MCF 10A (cell line): Measurements from ENCODE around the gene OBSCN. TPM values are rescaled to one million over a fixed set of nuclear protein-coding genes. Genes with fewer than 3 reads are reported as not detected.

Experiments used
- BruUV-seq: library from RNA; stranded (reverse); fragments of 400-500 nt; replicated peaks from 2 replicates; lab custom pipeline; 2021; lab: Mats Ljungman, UMichigan
- CTCF ChIA-PET: fragments of 300-600 bp; sonication (Branson Sonifier 250); formaldehyde crosslinking; extraction: SDS; loops from one replicate; lab custom pipeline; 2021; ENCODE audit warnings: antibody characterized with exemption, inconsistent platforms; lab: Yijun Ruan, JAX
- POLR2A ChIA-PET: fragments of 300-600, 350-650 bp; sonication (Branson Sonifier 250); formaldehyde crosslinking; extraction: SDS; loops from one replicate; lab custom pipeline; 2020; ENCODE audit warnings: antibody characterized with exemption, inconsistent platforms; lab: Yijun Ruan, JAX
- DNase-seq: peaks from one replicate; pipeline ENCODE4 v3.0.0-alpha.2; 2018; ENCODE audit not compliant: unreplicated experiment
- H3K27ac Mint-ChIP-seq: one replicate; pipeline ENCODE4 v1.8.0; 2022; ENCODE audit warnings: mild to moderate bottlenecking, low read depth, mixed read lengths; ENCODE audit not compliant: unreplicated experiment
- H3K27me3 Mint-ChIP-seq: one replicate; pipeline ENCODE4 v1.8.0; 2022; ENCODE audit warnings: mixed read lengths; ENCODE audit not compliant: insufficient read depth, unreplicated experiment
- H3K36me3 Mint-ChIP-seq: one replicate; pipeline ENCODE4 v1.8.0; 2022; ENCODE audit warnings: mild to moderate bottlenecking, moderate library complexity, mixed read lengths; ENCODE audit not compliant: insufficient read depth, unreplicated experiment
- H3K4me1 Mint-ChIP-seq: one replicate; pipeline ENCODE4 v1.8.0; 2022; ENCODE audit warnings: mixed read lengths; ENCODE audit not compliant: insufficient read depth, unreplicated experiment
- H3K4me3 Mint-ChIP-seq: one replicate; pipeline ENCODE4 v1.8.0; 2022; ENCODE audit warnings: mild to moderate bottlenecking, moderate library complexity, mixed read lengths; ENCODE audit not compliant: unreplicated experiment
- H3K9me3 Mint-ChIP-seq: one replicate; pipeline ENCODE4 v1.8.0; 2022; ENCODE audit warnings: mixed read lengths; ENCODE audit not compliant: unreplicated experiment
- CTCF ChIP-seq: fragments of 200-600 bp; IDR thresholded peaks from one replicate; pipeline ENCODE4 v1.8.0; 2022; ENCODE audit warnings: antibody characterized with exemption, mild to moderate bottlenecking; ENCODE audit not compliant: unreplicated experiment
- intact Hi-C: fragments of 100-400 bp; cut with micrococcal nuclease; formaldehyde crosslinking; loops from 2 replicates; pipeline ENCODE4 v1.14.1; 2022
- total RNA-seq: library from RNA; stranded (reverse); gene quantifications from 2 replicates; pipeline ENCODE4 v1.2.3, GENCODE V29; 2022

OBSCN gene
- total RNA-seq, 1 experiment from 2014 or later, result 22.6 TPM

GRCh38 chr1:228362141-228362883 lies 154.5 kb downstream of the OBSCN start:
- Mint-ChIP-seq H3K4me1 (no peaks in the 10 kb centered on the region), H3K27ac (no peak overlapping the region), H3K27me3 (no peaks in the 10 kb centered on the region), H3K36me3 (peaks cover 7% of the 10 kb centered on the region), H3K4me3 (no peak overlapping the region), H3K9me3 (no peaks in the 10 kb centered on the region)
- DNase-seq, result no peak
- no peak for TF ChIP-seq CTCF
- intact Hi-C loops, result no loop called here
- POLR2A ChIA-PET, result no interaction called here
- CTCF ChIA-PET, result no interaction called here
- no TSS peak for BruUV-seq

DNA sequence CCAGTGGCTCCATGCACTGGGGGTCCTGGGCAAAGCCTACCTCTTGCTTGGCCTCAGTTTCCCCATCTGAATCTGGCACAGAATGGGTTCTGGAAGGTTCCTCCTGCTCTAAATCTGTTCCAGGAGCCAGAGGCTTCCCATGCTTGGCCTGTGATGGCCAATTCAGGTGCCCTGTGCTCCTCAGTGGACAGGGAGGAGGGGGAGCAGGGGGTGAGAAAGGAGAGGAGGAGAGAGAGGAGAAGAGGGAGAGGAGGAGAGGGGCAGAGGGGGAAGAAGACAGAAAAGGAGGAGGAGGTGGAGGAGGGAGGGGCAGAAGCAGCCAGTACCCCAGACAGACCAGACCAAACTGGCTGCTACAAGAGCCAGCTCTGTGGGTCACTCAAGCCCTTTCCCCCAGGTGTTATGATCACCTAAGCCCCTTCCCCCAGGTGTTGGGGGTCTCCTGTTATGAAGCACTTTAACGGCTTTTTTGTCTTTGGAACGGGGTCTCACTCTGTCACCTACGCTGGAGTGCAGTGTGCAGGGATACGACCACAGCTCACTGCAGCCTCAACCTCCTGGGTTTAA lies 155.1 kb downstream of the OBSCN start:
- H3K4me3 Mint-ChIP-seq, result no peak overlapping the region
- H3K27me3 Mint-ChIP-seq, result no peaks in the 10 kb centered on the region
- intact Hi-C loops, result no loop called here
- no peak for TF ChIP-seq CTCF
- H3K4me1 Mint-ChIP-seq, result no peaks in the 10 kb centered on the region
- DNase-seq, result no peak
- ChIA-PET CTCF (no interaction called here), POLR2A (interaction anchor here (0.6 kb wide), 1 partner anchor 163 kb away, joined by 5 read pairs; no protein-coding TSS in a partner anchor)
- no peaks in the 10 kb centered on the region for H3K9me3 Mint-ChIP-seq
- BruUV-seq, result no TSS peak
- H3K36me3 Mint-ChIP-seq, result peaks cover 7% of the 10 kb centered on the region
- no peak overlapping the region for H3K27ac Mint-ChIP-seq

DNA sequence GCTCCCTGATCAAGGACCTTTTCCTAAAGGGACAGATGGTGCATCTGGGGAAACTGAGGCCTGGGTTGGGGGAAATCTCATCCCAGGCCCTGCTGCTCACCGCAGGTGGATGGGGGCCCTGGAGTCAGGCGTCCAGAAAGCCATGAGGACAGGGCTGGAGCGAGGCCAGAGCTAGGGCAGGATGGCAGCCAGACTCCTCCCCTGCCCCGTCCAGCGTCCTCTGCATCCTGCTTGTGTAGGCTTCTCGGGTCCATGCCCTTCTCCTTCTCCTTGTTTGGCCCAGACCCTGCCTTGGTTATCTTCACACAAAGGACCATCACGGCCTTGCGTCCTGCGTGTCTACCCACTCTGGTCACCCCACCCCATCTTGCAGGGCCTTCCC lies 155.8 kb downstream of the OBSCN start:
- Mint-ChIP-seq H3K27ac (no peak overlapping the region), H3K27me3 (no peaks in the 10 kb centered on the region), H3K36me3 (peaks cover 7% of the 10 kb centered on the region), H3K4me1 (no peaks in the 10 kb centered on the region), H3K4me3 (no peak overlapping the region), H3K9me3 (no peaks in the 10 kb centered on the region)
- TF ChIP-seq CTCF, result no peak
- no TSS peak for BruUV-seq
- ChIA-PET POLR2A (interaction anchor here (0.6 kb wide), 1 partner anchor 162 kb away, joined by 5 read pairs; no protein-coding TSS in a partner anchor), CTCF (no interaction called here)
- no peak for DNase-seq
- intact Hi-C loops, result no loop called here

DNA sequence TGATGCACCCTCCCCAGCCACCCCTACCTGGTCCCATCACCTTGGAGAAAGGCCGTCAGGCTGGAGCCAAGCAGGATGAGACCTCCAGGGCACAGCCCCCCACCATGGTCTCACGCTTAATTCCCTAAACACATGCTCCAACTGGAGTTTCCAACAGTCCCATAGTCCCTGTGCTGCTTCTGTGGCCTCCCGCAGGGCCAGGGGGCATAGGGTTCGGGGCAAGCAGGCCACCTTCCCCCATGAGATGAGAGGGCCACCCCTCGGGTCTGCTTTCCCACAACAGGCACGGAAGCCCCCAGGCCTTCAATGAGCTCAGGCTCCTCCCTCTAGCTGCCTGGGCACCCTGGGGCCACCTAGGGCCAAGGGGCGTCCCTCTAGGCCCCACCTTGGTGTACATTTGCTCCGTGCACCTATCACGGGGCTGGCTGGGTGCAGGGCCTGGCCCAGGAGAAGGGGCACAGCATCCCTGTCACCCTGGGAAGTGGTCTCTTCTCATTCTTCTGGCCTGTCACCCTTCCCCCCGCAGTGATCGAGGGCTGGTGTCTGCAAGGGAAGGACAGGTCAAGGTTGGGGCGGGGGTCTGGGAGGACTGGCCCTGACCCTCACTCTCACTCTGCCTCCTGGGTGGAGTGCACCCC lies 156.3 kb downstream of the OBSCN start:
- Mint-ChIP-seq H3K27ac (no peak overlapping the region), H3K36me3 (peaks cover 7% of the 10 kb centered on the region), H3K4me3 (no peak overlapping the region), H3K4me1 (no peaks in the 10 kb centered on the region), H3K27me3 (no peaks in the 10 kb centered on the region), H3K9me3 (no peaks in the 10 kb centered on the region)
- no peak for TF ChIP-seq CTCF
- ChIA-PET POLR2A (interaction anchor here (0.6 kb wide), 1 partner anchor 163 kb away, joined by 3 read pairs; no protein-coding TSS in a partner anchor), CTCF (no interaction called here)
- intact Hi-C loops, result no loop called here
- DNase-seq, result no peak
- no TSS peak for BruUV-seq
